HepG2 (cell line): ENCODE measurements around the gene COL18A1. TPM values are rescaled to one million over a fixed set of nuclear protein-coding genes. Genes with fewer than 3 reads are reported as not detected.

Experiments
- ATAC-seq: fragments of 200-7000 bp; cut with Tn5 transposase; 3 replicates; pipeline ENCODE4 v1.9.1; 2020; ENCODE audit warnings: mild to moderate bottlenecking, moderate library complexity
- BruUV-seq: library from RNA; stranded (reverse); fragments of 400-500 nt; replicated peaks from 2 replicates; lab custom pipeline; 2021; lab: Mats Ljungman, UMichigan
- CTCF ChIA-PET: fragments of 300-600 bp; formaldehyde crosslinking; extraction: SDS; loops from one replicate; lab custom pipeline; 2021; ENCODE audit warnings: low total read pairs, inconsistent platforms, low intra/inter-chr PET ratio; lab: Yijun Ruan, JAX
- POLR2A ChIA-PET: fragments of 350-600 bp; sonication (Branson Sonifier 250); formaldehyde crosslinking; loops from one replicate; lab custom pipeline; 2020; ENCODE audit warnings: antibody characterized with exemption, inconsistent platforms; lab: Yijun Ruan, JAX
- DNase-seq: peaks from one replicate; pipeline ENCODE4 v3.0.0-alpha.2; 2015; ENCODE audit warnings: low spot score
- FAIRE-seq: peaks from 3 replicates; lab custom pipeline; 2011; peaks lifted over from hg19 to GRCh38; lab: Jason Lieb, UNC
- H2AFZ ChIP-seq: one replicate; pipeline ENCODE4 v1.6.1; 2011; ENCODE audit warnings: low read length, inconsistent platforms
- H3K27ac ChIP-seq: fragments of 300-600 bp; 3 replicates; pipeline ENCODE4 v1.8.0; 2011; ENCODE audit warnings: mixed run types, mild to moderate bottlenecking, mixed read lengths, low read length, inconsistent platforms; ENCODE audit not compliant: insufficient read depth; ENCODE audit errors: extremely low read length
- H3K27me3 ChIP-seq, 2 experiments: fragments of 200-600 bp in 1 of 2; 2 replicates in 1 of 2; 3 replicates in 1 of 2; pipeline versions ENCODE4 v1.6.0 to v1.8.0; 2011; ENCODE audit warnings: low read length in 2 of 2, mild to moderate bottlenecking in 2 of 2, moderate library complexity in 2 of 2, inconsistent platforms in 1 of 2; ENCODE audit not compliant: insufficient read depth in 2 of 2, control insufficient read depth in 1 of 2
- H3K36me3 ChIP-seq, 2 experiments: fragments of 200-600 bp in 1 of 2; replicated peaks in 1 of 2; 2 replicates in 1 of 2; 3 replicates in 1 of 2; pipeline versions ENCODE4 v1.5.1 to v1.8.0; 2011; ENCODE audit warnings: low read length in 2 of 2, inconsistent platforms in 1 of 2; ENCODE audit not compliant: insufficient read depth in 2 of 2, control insufficient read depth in 1 of 2
- H3K4me1 ChIP-seq: 2 replicates; pipeline ENCODE4 v1.5.1; 2012; ENCODE audit warnings: low read length, inconsistent platforms; ENCODE audit not compliant: insufficient read depth
- H3K4me2 ChIP-seq: 2 replicates; pipeline ENCODE4 v1.6.0; 2011; ENCODE audit warnings: low read depth, low read length, inconsistent platforms
- H3K4me3 ChIP-seq, 3 experiments: fragments of 200-600 bp in 1 of 3; sonication (generic), shearing (Covaris generic) in 1 of 3; replicated peaks in 1 of 3; 2 replicates each; pipeline ENCODE4 v1.5.1; 2011 to 2016; ENCODE audit warnings: low read length in 3 of 3, inconsistent platforms in 2 of 3, low read depth in 2 of 3, mild to moderate bottlenecking in 2 of 3, control low read depth in 1 of 3, mixed read lengths in 1 of 3; ENCODE audit not compliant: insufficient read depth in 1 of 3
- H3K79me2 ChIP-seq: one replicate; pipeline ENCODE4 v1.6.1; 2011; ENCODE audit warnings: low read length, inconsistent platforms; ENCODE audit not compliant: insufficient read depth
- H3K9ac ChIP-seq: 2 replicates; pipeline ENCODE4 v1.6.0; 2011; ENCODE audit warnings: mild to moderate bottlenecking, low read depth, low read length, inconsistent platforms; ENCODE audit not compliant: insufficient read depth
- H3K9me3 ChIP-seq: 2 replicates; pipeline ENCODE4 v1.5.1; 2012; ENCODE audit warnings: mild to moderate bottlenecking, low read length
- H4K20me1 ChIP-seq: 2 replicates; pipeline ENCODE4 v1.6.0; 2011; ENCODE audit warnings: inconsistent platforms, mild to moderate bottlenecking, low read length, moderate library complexity; ENCODE audit not compliant: insufficient read depth
- AGO1 ChIP-seq: fragments of 200-400 bp; formaldehyde crosslinking; IDR thresholded peaks from 2 replicates; pipeline ENCODE4 v1.6.1; 2017; ENCODE audit warnings: mild to moderate bottlenecking, low read depth, low read length, moderate library complexity; ENCODE audit not compliant: poor library complexity, severe bottlenecking
- HNF4G ChIP-seq, 2 experiments: sonication (generic) in 1 of 2; formaldehyde crosslinking in 1 of 2; IDR thresholded peaks; 2 replicates each; pipeline versions ENCODE4 v1.4.0 to v1.6.1; 2011 to 2020; ENCODE audit warnings: borderline replicate concordance in 2 of 2, low read depth in 2 of 2, mild to moderate bottlenecking in 2 of 2, low read length in 1 of 2, missing genetic modification reagents in 1 of 2, moderate library complexity in 1 of 2
- LCORL ChIP-seq, 2 experiments: fragments of 450-650 bp in 1 of 2; sonication (generic) in 1 of 2; formaldehyde crosslinking in 1 of 2; IDR thresholded peaks; 2 replicates each; pipeline versions ENCODE4 v1.5.0 to v1.6.1; 2017 to 2020; ENCODE audit warnings: antibody characterized with exemption in 1 of 2, missing genetic modification reagents in 1 of 2
- PCBP1 ChIP-seq: fragments of 200-400 bp; formaldehyde crosslinking; IDR thresholded peaks from 2 replicates; pipeline ENCODE4 v1.6.1; 2017; ENCODE audit warnings: mild to moderate bottlenecking, low read depth, low read length, borderline replicate concordance
- SMAD1 ChIP-seq: sonication (generic); formaldehyde crosslinking; IDR thresholded peaks from 2 replicates; pipeline ENCODE4 v1.4.0; 2020; ENCODE audit warnings: missing genetic modification reagents, low read depth, mild to moderate bottlenecking, borderline replicate concordance
- ZFX ChIP-seq: sonication (generic); formaldehyde crosslinking; IDR thresholded peaks from 2 replicates; pipeline ENCODE4 v1.4.0; 2020; ENCODE audit warnings: mild to moderate bottlenecking, low read depth, missing genetic modification reagents, moderate library complexity
- ZFY ChIP-seq: sonication (generic); formaldehyde crosslinking; IDR thresholded peaks from 2 replicates; pipeline ENCODE4 v1.4.0; 2020; ENCODE audit warnings: missing genetic modification reagents
- ZGPAT ChIP-seq: IDR thresholded peaks from 2 replicates; pipeline ENCODE4 v1.6.1; 2016; ENCODE audit warnings: mild to moderate bottlenecking
- ZNF281 ChIP-seq: sonication (generic); formaldehyde crosslinking; IDR thresholded peaks from 2 replicates; pipeline ENCODE4 v1.4.0; 2020; ENCODE audit warnings: missing genetic modification reagents, borderline replicate concordance
- ZNF687 ChIP-seq: sonication (generic); formaldehyde crosslinking; IDR thresholded peaks from 2 replicates; pipeline ENCODE4 v1.5.1; 2020; ENCODE audit warnings: mild to moderate bottlenecking, missing genetic modification reagents, moderate library complexity
- WGBS: methylation state at CpG from one replicate; pipeline ENCODE4 v1.1.6; 2017; ENCODE audit warnings: low lambda C conversion rate; 5-methylcytosine and 5-hydroxymethylcytosine counted together
- in situ Hi-C: cut with HindIII; loops from 2 replicates; pipeline ENCODE4 v1.10.0; 2017; ENCODE audit warnings: low pct_unique_long_range_greater_than_20kb; ENCODE audit not compliant: extremely low pct_ligation_motif_present
- intact Hi-C: fragments of 100-400 bp; cut with micrococcal nuclease; formaldehyde crosslinking; loops from one replicate; pipeline ENCODE4 v1.10.0; 2022; ENCODE audit not compliant: unreplicated experiment
- polyA plus RNA-seq, 8 experiments: library from polyadenylated mRNA; depleted of rRNA in 3 of 8; stranded (reverse) in 7 of 8; unstranded in 1 of 8; fragments of >200 nt; fragmentation: Illumina TruSeq in 4 of 8; extraction: Trizol in 4 of 8; gene quantifications; 2 replicates each; pipeline versions ENCODE4 v1.2.1 to v1.2.3, GENCODE V29; 2011 to 2016; ENCODE audit warnings: low read depth in 4 of 8, missing spikeins in 1 of 8, mixed read lengths in 1 of 8; ENCODE audit not compliant: insufficient read depth in 1 of 8
- total RNA-seq, 5 experiments: library from RNA; depleted of rRNA; stranded (reverse); fragments of >200 nt; fragmentation: Illumina TruSeq; extraction: Trizol; gene quantifications; 2 replicates each; pipeline ENCODE4 v1.2.3, GENCODE V29; 2016; ENCODE audit warnings: low read depth in 1 of 5

COL18A1 gene
- total and polyA plus RNA-seq, 2 of the 13 experiments (the other 11 are each of a cell fraction or from before 2014, with no cell fraction given), result 79.0 to 102 TPM

- H2AFZ ChIP-seq, result no peak overlapping the region
- ATAC-seq (no peak), FAIRE-seq (no peak), DNase-seq (no peak)
- POLR2A ChIA-PET, result interaction anchor here (0.9 to 2.2 kb wide), 5 partner anchors 8 to 105 kb away, joined by 3 to 10 read pairs (median 3); no protein-coding TSS in a partner anchor
- 78% methylated on average over 15 of the region's 29 CpGs for WGBS
- H3K79me2 ChIP-seq, result no peaks in the 10 kb centered on the region
- H3K36me3 ChIP-seq, result no peaks in the 10 kb centered on the region
- H3K4me2 ChIP-seq, result no peak overlapping the region
- no TSS peak for BruUV-seq
- peaks cover 78% of the 10 kb centered on the region for H3K4me1 ChIP-seq
- no peaks in the 10 kb centered on the region for H3K9me3 ChIP-seq
- peak overlapping the region; percentile 33; the same call in 1 of the 2 replicates for H3K9ac ChIP-seq
- in situ Hi-C loops, result no loop called here
- intact Hi-C loops, result loop anchor here (1.0 to 2.0 kb wide), 2 partner anchors 34 to 42 kb away; no protein-coding TSS in a partner anchor
- H3K27ac ChIP-seq, result peak overlapping the region; percentile 59
- no peak overlapping the region for H3K4me3 ChIP-seq
- H3K27me3 ChIP-seq, result no peaks in the 10 kb centered on the region
- CTCF ChIA-PET, result no interaction called here
- no peaks in the 10 kb centered on the region for H4K20me1 ChIP-seq
- TF ChIP-seq ZFY (CRISPR knock-in tag), result peak; percentile 4; the same call in 1 of the 2 replicates
- TF ChIP-seq PCBP1, result 0 out of 2 replicates have a peak, but pooled peaks have one; percentile 50
- TF ChIP-seq ZFX, result peak; percentile 12; the same call in 1 of the 2 replicates
- TF ChIP-seq ZGPAT (CRISPR knock-in tag), result 0 out of 2 replicates have a peak, but pooled peaks have one; percentile 13
- 0 out of 2 replicates have a peak, but pooled peaks have one; percentile 27 for TF ChIP-seq SMAD1
- peak; percentile 55; the same call in 1 of the 2 replicates for TF ChIP-seq ZNF687 (CRISPR knock-in tag)
- TF ChIP-seq LCORL (IDR thresholded peaks at IDR 0.05), result no peak
- TF ChIP-seq LCORL (CRISPR knock-in tag; IDR thresholded peaks at IDR 0.05), result 0 out of 2 replicates have a peak, but pooled peaks have one; percentile 9
- TF ChIP-seq ZNF281 (CRISPR knock-in tag), result no peak
- TF ChIP-seq AGO1, result peak; percentile 23
- no peak for TF ChIP-seq HNF4G (IDR thresholded peaks at IDR 0.05; ENCODE audit: borderline replicate concordance, low read depth, low read length)
- TF ChIP-seq HNF4G (CRISPR knock-in tag; IDR thresholded peaks at IDR 0.05; ENCODE audit: borderline replicate concordance, low read depth), result no peak; the same call in 1 of the 2 replicates
Measured at GRCh38 chr21:45364468-45365185, 40.3 kb upstream of the COL18A1 start.
